BJ (cell line): Measurements from ENCODE around the gene PPP2R5E. TPM values are rescaled to one million over a fixed set of nuclear protein-coding genes. Genes with fewer than 3 reads are reported as not detected.

Experiments
- CTCF ChIA-PET: fragments of 350-600 bp; formaldehyde crosslinking; extraction: SDS; loops from one replicate; lab custom pipeline; 2021; ENCODE audit warnings: antibody characterized with exemption, inconsistent platforms; lab: Yijun Ruan, JAX
- POLR2A ChIA-PET: fragments of 300-600 bp; sonication (Branson Sonifier 250); formaldehyde crosslinking; extraction: SDS; loops from one replicate; lab custom pipeline; 2021; ENCODE audit warnings: antibody characterized with exemption; lab: Charles Lee
- DNase-seq: peaks from one replicate; pipeline ENCODE4 v3.0.0-alpha.2; 2011; ENCODE audit warnings: low read depth
- H3K27me3 ChIP-seq: 2 replicates; pipeline ENCODE4 v1.6.0; 2011; ENCODE audit warnings: low read length; ENCODE audit not compliant: control insufficient read depth, insufficient read depth
- H3K36me3 ChIP-seq: 2 replicates; pipeline ENCODE4 v1.5.1; 2011; ENCODE audit warnings: low read length; ENCODE audit not compliant: control insufficient read depth, insufficient read depth
- H3K4me3 ChIP-seq: 2 replicates; pipeline ENCODE4 v1.5.1; 2011; ENCODE audit warnings: low read depth, mild to moderate bottlenecking, control low read depth, low read length
- CTCF ChIP-seq: IDR thresholded peaks from 2 replicates; pipeline ENCODE4 v1.5.1; 2011; ENCODE audit warnings: low read depth, mild to moderate bottlenecking, control low read depth, inconsistent platforms, low read length, moderate library complexity; ENCODE audit not compliant: insufficient read depth
- polyA plus RNA-seq: library from polyadenylated mRNA; depleted of rRNA; stranded (reverse); fragments of >200 nt; gene quantifications from 2 replicates; pipeline ENCODE4 v1.2.3, GENCODE V29; 2011

PPP2R5E gene
- polyA plus RNA-seq, 1 experiment: 4.8 TPM

DNA sequence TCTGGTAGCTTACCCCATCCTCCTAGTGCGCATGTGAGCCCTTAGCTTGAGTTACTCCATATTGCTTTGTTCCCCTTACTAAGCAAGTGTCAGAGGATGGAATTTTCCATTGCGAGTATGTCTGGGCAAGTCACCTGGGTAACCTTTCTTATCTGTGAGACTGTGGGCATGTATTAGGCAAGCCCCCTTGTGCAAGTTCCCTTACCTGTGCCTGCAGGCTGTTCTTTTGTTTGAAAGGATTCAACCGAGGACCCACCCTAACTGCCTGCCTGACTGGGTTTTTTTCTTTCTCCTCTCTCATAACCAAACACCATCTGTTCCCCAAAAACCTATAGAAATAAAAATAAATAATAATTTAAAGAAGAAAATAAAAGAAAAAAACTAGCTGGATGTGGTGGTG is 22.3 kb upstream of the PPP2R5E start:
- CTCF ChIA-PET: no interaction called here
- no peak overlapping the region for H3K4me3 ChIP-seq
- DNase-seq: no peak
- no peak for TF ChIP-seq CTCF
- no peaks in the 10 kb centered on the region for H3K36me3 ChIP-seq
- POLR2A ChIA-PET: no interaction called here
- H3K27me3 ChIP-seq: no peaks in the 10 kb centered on the region

- Histone ChIP-seq H3K4me3 (no peak overlapping the region), H3K36me3 (no peaks in the 10 kb centered on the region), H3K27me3 (no peaks in the 10 kb centered on the region)
- ChIA-PET CTCF (interaction anchor here (1.2 to 1.3 kb wide), 2 partner anchors 9 to 20 kb away, joined by 3 to 4 read pairs; no protein-coding TSS in a partner anchor), POLR2A (no interaction called here)
- no peak for TF ChIP-seq CTCF
- DNase-seq: no peak
Observed at GRCh38 chr14:63564318-63564717, 21.1 kb upstream of the PPP2R5E start.

- CTCF ChIA-PET: interaction anchor here (1.3 kb wide), 1 partner anchor 19 kb away, joined by 3 read pairs; no protein-coding TSS in a partner anchor
- POLR2A ChIA-PET: no interaction called here
- no peak for TF ChIP-seq CTCF
- no peaks in the 10 kb centered on the region for H3K27me3 ChIP-seq
- H3K4me3 ChIP-seq: no peak overlapping the region
- no peak for DNase-seq
- H3K36me3 ChIP-seq: no peaks in the 10 kb centered on the region
Observed at GRCh38 chr14:63563370-63564026, 20.3 kb upstream of the PPP2R5E start.

- Histone ChIP-seq H3K4me3 (no peak overlapping the region), H3K36me3 (no peaks in the 10 kb centered on the region), H3K27me3 (no peaks in the 10 kb centered on the region)
- CTCF ChIA-PET: interaction anchor here (1.4 kb wide), 1 partner anchor 173 kb away, joined by 3 read pairs; no protein-coding TSS in a partner anchor
- POLR2A ChIA-PET: no interaction called here
- DNase-seq: no peak
- TF ChIP-seq CTCF: no peak
Observed at GRCh38 chr14:63562405-63562804, 19.2 kb upstream of the PPP2R5E start.

DNA sequence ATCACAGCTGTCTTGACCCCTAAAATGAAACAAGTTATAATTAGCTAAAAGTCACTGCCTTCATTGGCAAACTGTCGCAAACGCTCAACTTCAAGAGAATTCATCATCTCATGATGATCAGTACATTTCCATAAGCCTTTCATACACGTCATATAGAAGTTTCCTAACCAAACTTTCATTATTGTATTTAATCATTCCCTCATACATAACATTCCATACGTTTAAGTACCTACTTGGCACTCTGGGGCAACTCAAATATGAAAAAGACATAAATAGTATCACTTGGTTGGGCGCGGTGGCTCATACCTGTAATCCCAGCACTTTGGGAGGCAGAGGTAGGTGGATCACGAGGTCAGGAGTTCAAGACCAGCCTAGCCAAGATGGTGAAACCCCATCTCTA is 12.4 kb upstream of the PPP2R5E start:
- CTCF ChIA-PET: interaction anchor here (1.1 kb wide), 1 partner anchor 9 kb away, joined by 4 read pairs; no protein-coding TSS in a partner anchor

More for the DNA sequence above, 12.4 kb upstream of the PPP2R5E start:
- Histone ChIP-seq H3K27me3 (no peaks in the 10 kb centered on the region), H3K36me3 (no peaks in the 10 kb centered on the region), H3K4me3 (no peak overlapping the region)
- no peak for TF ChIP-seq CTCF
- DNase-seq: no peak
- POLR2A ChIA-PET: no interaction called here
